ENCODE data around the gene TLCD4. TPM values are rescaled to one million over a fixed set of nuclear protein-coding genes. Genes with fewer than 3 reads are reported as not detected.
"Not testable (repeated sequence)": the region's sequence is repeated elsewhere in the genome, so short reads cannot be mapped to it uniquely, and the experiment has no call there.

The TLCD4 gene
- total and polyA plus RNA-seq, 5 donors from 2014 or later, result 0.03 to 0.80 (median 0.76) TPM; not detected in 2

DNA sequence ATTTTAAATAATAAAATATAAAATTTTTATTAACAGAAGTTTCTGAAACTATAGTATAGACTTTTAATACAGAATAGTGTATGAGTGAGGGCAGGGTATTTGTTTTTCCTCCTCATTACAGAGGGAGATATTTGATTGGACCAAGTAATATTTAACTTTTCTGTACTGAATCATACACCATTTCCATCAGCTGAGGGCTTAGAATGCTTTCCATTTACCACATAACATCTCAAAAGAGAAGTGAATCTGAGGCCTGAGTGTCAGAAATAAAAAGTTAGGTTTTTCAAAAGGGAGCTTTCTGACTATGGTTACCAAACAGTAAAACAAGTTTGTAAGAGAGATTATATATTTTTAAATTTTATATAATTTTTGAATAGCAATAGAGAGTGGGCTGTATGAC is 29.5 kb downstream of the TLCD4 start:
- Mint-ChIP-seq H3K4me3 (no peak overlapping the region), H3K4me1 (no peaks in the 10 kb centered on the region), H3K27me3 (peaks cover 4% of the 10 kb centered on the region), H3K36me3 (no peaks in the 10 kb centered on the region), H3K27ac (no peak overlapping the region), H3K9me3 (no peaks in the 10 kb centered on the region)
- no peaks in the 10 kb centered on the region for H3K9me3 ChIP-seq (ENCODE audit: control insufficient read depth in 2 of 2, low read length in 2 of 2)
- H3K4me3 ChIP-seq (ENCODE audit: low read depth, low read length), result no peak overlapping the region
- no peaks in the 10 kb centered on the region for H3K36me3 ChIP-seq (ENCODE audit: control insufficient read depth, insufficient read depth, low read length)
- H3K4me1 ChIP-seq (ENCODE audit: control insufficient read depth, insufficient read depth, low read length, poor library complexity, severe bottlenecking), result no peaks in the 10 kb centered on the region
- H3K27ac ChIP-seq (ENCODE audit: insufficient read depth, low read length, poor library complexity, severe bottlenecking), result no peak overlapping the region
- DNase-seq (no peak), ATAC-seq (ENCODE audit: low read depth in 2 of 2) (no peak)
- peaks cover 4% of the 10 kb centered on the region for H3K27me3 ChIP-seq (ENCODE audit: control insufficient read depth, insufficient read depth, low read length)

- H3K27ac Mint-ChIP-seq, result no peak overlapping the region
Observed at GRCh38 chr1:95154096-95154495, 36.9 kb downstream of the TLCD4 start.

DNA sequence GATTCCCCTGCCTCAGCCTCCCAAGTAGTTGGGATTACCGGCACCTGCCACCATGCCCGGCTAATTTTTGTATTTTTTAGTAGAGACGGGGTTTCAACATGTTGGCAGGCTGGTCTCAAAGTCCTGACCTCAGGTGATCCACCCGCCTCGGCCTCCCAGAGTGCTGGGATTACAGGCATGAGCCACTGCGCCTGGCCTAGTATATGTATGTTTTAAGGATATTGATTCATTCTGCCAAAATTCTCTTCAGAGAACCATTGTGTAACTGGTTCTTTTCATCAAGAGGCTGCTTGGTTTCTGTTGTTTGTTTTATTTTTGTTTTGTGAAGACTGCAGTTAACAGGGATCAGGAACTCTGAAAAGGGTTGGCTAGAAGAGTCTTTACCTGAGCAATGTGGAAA is 48.4 kb downstream of the TLCD4 start:
- not testable (repeated sequence) for H3K36me3 ChIP-seq (ENCODE audit: control insufficient read depth, insufficient read depth, low read length); H3K4me1 ChIP-seq (ENCODE audit: control insufficient read depth, insufficient read depth, low read length, poor library complexity, severe bottlenecking); H3K27ac Mint-ChIP-seq; H3K4me3 ChIP-seq (ENCODE audit: low read depth, low read length); H3K27me3 Mint-ChIP-seq; H3K27ac ChIP-seq (ENCODE audit: insufficient read depth, low read length, poor library complexity, severe bottlenecking); H3K9me3 Mint-ChIP-seq; H3K27me3 ChIP-seq (ENCODE audit: control insufficient read depth, insufficient read depth, low read length); ATAC-seq (ENCODE audit: low read depth in 2 of 2); H3K4me1 Mint-ChIP-seq; DNase-seq; H3K4me3 Mint-ChIP-seq; H3K36me3 Mint-ChIP-seq; H3K9me3 ChIP-seq (ENCODE audit: control insufficient read depth in 2 of 2, low read length in 2 of 2)

More at GRCh38 chr1:95154096-95154495, 36.9 kb downstream of the TLCD4 start:
- Histone ChIP-seq H3K9me3 (ENCODE audit: control insufficient read depth in 2 of 2, low read length in 2 of 2) (no peaks in the 10 kb centered on the region), H3K27ac (ENCODE audit: insufficient read depth, low read length, poor library complexity, severe bottlenecking) (no peak overlapping the region), H3K4me1 (ENCODE audit: control insufficient read depth, insufficient read depth, low read length, poor library complexity, severe bottlenecking) (no peaks in the 10 kb centered on the region), H3K4me3 (ENCODE audit: low read depth, low read length) (no peak overlapping the region), H3K36me3 (ENCODE audit: control insufficient read depth, insufficient read depth, low read length) (no peaks in the 10 kb centered on the region), H3K27me3 (ENCODE audit: control insufficient read depth, insufficient read depth, low read length) (peaks cover 7% of the 10 kb centered on the region)
- Mint-ChIP-seq H3K9me3 (no peaks in the 10 kb centered on the region), H3K36me3 (no peaks in the 10 kb centered on the region), H3K4me1 (no peaks in the 10 kb centered on the region), H3K4me3 (no peak overlapping the region), H3K27me3 (peaks cover 4% of the 10 kb centered on the region)
- DNase-seq, result no peak
- no peak for ATAC-seq (ENCODE audit: low read depth in 2 of 2)

Other genes starting within 250 kb of the TLCD4 start
- 1.0 TPM for gene CNN3, start 190.2 kb upstream of the TLCD4 start, total RNA-seq
- gene CNN3, start 190.2 kb upstream of the TLCD4 start, polyA plus RNA-seq, result 1 to 10 TPM in 3 of 4 donors, under 1 TPM in 1; 1.00 to 8.7 (median 3.1) TPM
- gene ALG14, start 44.4 kb upstream of the TLCD4 start, total RNA-seq, result 1.2 TPM
- 10 to 100 TPM in 1 of 4 donors, 1 to 10 TPM in 3; 5.2 to 11.0 (median 6.3) TPM for gene ALG14, start 44.4 kb upstream of the TLCD4 start, polyA plus RNA-seq
- 15.7 TPM for gene RWDD3, start 116.9 kb downstream of the TLCD4 start, total RNA-seq
- gene RWDD3, start 116.9 kb downstream of the TLCD4 start, polyA plus RNA-seq, result 10 to 100 TPM; 33.7 to 49.7 (median 37.2) TPM